ENCODE measurements around the gene GPR42.

The GPR42 gene

GRCh38 chr19:35417713-35418534, 47.1 kb downstream of the GPR42 start:
- no peak for DNase-seq (ENCODE audit: low read depth in 3 of 3, low spot score in 1 of 3)

GRCh38 chr19:35419046-35419445, 48.2 kb downstream of the GPR42 start:
- no peak for DNase-seq (ENCODE audit: low read depth in 3 of 3, low spot score in 1 of 3)

GRCh38 chr19:35419805-35420204, 48.9 kb downstream of the GPR42 start:
- no peak for DNase-seq (ENCODE audit: low read depth in 3 of 3, low spot score in 1 of 3)

GRCh38 chr19:35421362-35421761, 50.5 kb downstream of the GPR42 start:
- no peak for DNase-seq (ENCODE audit: low read depth in 3 of 3, low spot score in 1 of 3)
